Uterus (tissue), 2 donors: ENCODE data around the gene TRNT1.

ENCODE experiments used
- CTCF ChIP-seq, 4 experiments: fragments of 200-600 bp in 2 of 4; fragments of 450-650 bp in 2 of 4; sonication (generic) in 2 of 4; IDR thresholded peaks; one replicate each; pipeline ENCODE4 v1.5.1; 2016 to 2019; ENCODE audit warnings: antibody characterized with exemption in 4 of 4, mild to moderate bottlenecking in 2 of 4, moderate library complexity in 1 of 4
- POLR2A ChIP-seq, 2 donors: fragments of 450-650 bp; IDR thresholded peaks; one replicate each; pipeline ENCODE4 v1.6.1; 2016; ENCODE audit warnings: antibody characterized with exemption in 2 of 2, mild to moderate bottlenecking in 1 of 2, moderate library complexity in 1 of 2

GRCh38 chr3:3160826-3161225 lies 34.1 kb downstream of the TRNT1 start:
- TF ChIP-seq CTCF (IDR thresholded peaks at IDR 0.05) (no peak), POLR2A (IDR thresholded peaks at IDR 0.05) (no peak)
